GM23338 (cell line): ENCODE results near the gene GP9. TPM values are rescaled to one million over a fixed set of nuclear protein-coding genes. Genes with fewer than 3 reads are reported as not detected.

Experiments
- ATAC-seq: fragments of 200-7000 bp; cut with Tn5 transposase; 3 replicates; pipeline ENCODE4 v1.9.1; 2020
- DNase-seq: peaks from one replicate; pipeline ENCODE4 v3.0.0-alpha.2; 2015; ENCODE audit warnings: low spot score
- H2AFZ ChIP-seq: fragments of 200-600 bp; sonication (generic); 2 replicates; pipeline ENCODE4 v1.8.0; 2016; ENCODE audit warnings: antibody characterized with exemption, mild to moderate bottlenecking, moderate library complexity
- H3F3A ChIP-seq: fragments of 200-600 bp; sonication (generic); replicated peaks from 2 replicates; pipeline ENCODE4 v1.8.0; 2017; ENCODE audit warnings: antibody characterized with exemption, mixed run types, low read depth
- H3K27ac ChIP-seq: fragments of 200-600 bp; sonication (generic); 2 replicates; pipeline ENCODE4 v1.6.1; 2016; ENCODE audit warnings: low read depth
- H3K27me3 ChIP-seq: fragments of 200-600 bp; sonication (generic); 2 replicates; pipeline ENCODE4 v1.8.0; 2016; ENCODE audit warnings: mild to moderate bottlenecking, mixed run types, moderate library complexity; ENCODE audit not compliant: insufficient read depth
- H3K36me3 ChIP-seq: fragments of 200-600 bp; sonication (generic); 2 replicates; pipeline ENCODE4 v1.8.0; 2016; ENCODE audit warnings: mild to moderate bottlenecking; ENCODE audit not compliant: insufficient read depth
- H3K4me1 ChIP-seq: fragments of 200-600 bp; sonication (generic); 2 replicates; pipeline ENCODE4 v1.8.0; 2016; ENCODE audit warnings: mild to moderate bottlenecking, moderate library complexity; ENCODE audit not compliant: insufficient read depth
- H3K4me2 ChIP-seq: fragments of 200-600 bp; sonication (generic); 2 replicates; pipeline ENCODE4 v1.7.1; 2017; ENCODE audit warnings: mixed run types
- H3K4me3 ChIP-seq: fragments of 200-600 bp; sonication (generic); 2 replicates; pipeline ENCODE4 v1.6.1; 2016; ENCODE audit warnings: mixed run types
- H3K79me2 ChIP-seq: fragments of 200-600 bp; sonication (generic); replicated peaks from 2 replicates; pipeline ENCODE4 v1.8.0; 2017; ENCODE audit warnings: mild to moderate bottlenecking; ENCODE audit not compliant: insufficient read depth
- H3K9me2 ChIP-seq: fragments of 200-600 bp; sonication (generic); 2 replicates; pipeline ENCODE4 v1.8.0; 2017; ENCODE audit not compliant: insufficient read depth
- H4K20me1 ChIP-seq: fragments of 200-600 bp; sonication (generic); replicated peaks from 2 replicates; pipeline ENCODE4 v1.8.0; 2017; ENCODE audit warnings: mild to moderate bottlenecking; ENCODE audit not compliant: insufficient read depth
- H3K27ac Mint-ChIP-seq: 2 replicates; pipeline ENCODE4 v1.8.0; 2020; ENCODE audit warnings: inconsistent platforms, mild to moderate bottlenecking, moderate library complexity, mixed read lengths
- H3K27me3 Mint-ChIP-seq: 3 replicates; pipeline ENCODE4 v1.8.0; 2022; ENCODE audit warnings: low read depth, mild to moderate bottlenecking, moderate library complexity, mixed read lengths, inconsistent platforms; ENCODE audit not compliant: insufficient read depth, poor library complexity
- H3K36me3 Mint-ChIP-seq: 3 replicates; pipeline ENCODE4 v1.8.0; 2021; ENCODE audit warnings: low read depth, mild to moderate bottlenecking, inconsistent platforms, moderate library complexity, mixed read lengths
- H3K4me1 Mint-ChIP-seq: 3 replicates; pipeline ENCODE4 v1.8.0; 2020; ENCODE audit warnings: mild to moderate bottlenecking, inconsistent platforms, mixed read lengths
- H3K4me3 Mint-ChIP-seq: 3 replicates; pipeline ENCODE4 v1.8.0; 2021; ENCODE audit warnings: moderate library complexity, mild to moderate bottlenecking, inconsistent platforms, mixed read lengths
- H3K9me3 Mint-ChIP-seq: 3 replicates; pipeline ENCODE4 v1.8.0; 2020; ENCODE audit warnings: moderate library complexity, mild to moderate bottlenecking, inconsistent platforms, mixed read lengths
- CREB1 ChIP-seq: fragments of 250-450 bp; sonication (Bioruptor Pico); IDR thresholded peaks from 2 replicates; pipeline ENCODE4 v1.5.0; 2020; ENCODE audit warnings: low read depth, mild to moderate bottlenecking, moderate library complexity
- CTCF ChIP-seq, 2 experiments: fragments of 200-600 bp in 1 of 2; sonication (generic) in 1 of 2; conservative IDR thresholded peaks; 2 replicates each; pipeline versions ENCODE4 v1.5.1 to v1.6.1; 2016 to 2017; ENCODE audit warnings: antibody characterized with exemption in 2 of 2, low read depth in 2 of 2, mild to moderate bottlenecking in 2 of 2, moderate library complexity in 1 of 2
- ETS1 ChIP-seq: IDR thresholded peaks from 2 replicates; pipeline ENCODE4 v1.6.1; 2016; ENCODE audit warnings: antibody characterized with exemption
- EZH2 ChIP-seq: fragments of 200-600 bp; sonication (generic); IDR thresholded peaks from one replicate; pipeline ENCODE4 v1.8.0; 2017; ENCODE audit warnings: antibody characterized with exemption, mild to moderate bottlenecking, low read depth; ENCODE audit not compliant: unreplicated experiment
- EZH2phosphoT487 ChIP-seq: fragments of 200-600 bp; sonication (generic); IDR thresholded peaks from one replicate; pipeline ENCODE4 v1.8.1; 2018; ENCODE audit warnings: antibody characterized with exemption; ENCODE audit not compliant: unreplicated experiment
- JUNB ChIP-seq: IDR thresholded peaks from one replicate; pipeline ENCODE4 v1.6.1; 2016; ENCODE audit warnings: antibody characterized with exemption; ENCODE audit not compliant: unreplicated experiment
- NANOG ChIP-seq: IDR thresholded peaks from 2 replicates; pipeline ENCODE4 v1.6.1; 2016; ENCODE audit warnings: antibody characterized with exemption, borderline replicate concordance
- POLR2AphosphoS5 ChIP-seq: IDR thresholded peaks from 2 replicates; pipeline ENCODE4 v1.6.1; 2016; ENCODE audit warnings: antibody characterized with exemption, low read depth
- REST ChIP-seq: IDR thresholded peaks from one replicate; pipeline ENCODE4 v1.6.1; 2018; ENCODE audit warnings: antibody characterized with exemption; ENCODE audit not compliant: unreplicated experiment
- STAT1 ChIP-seq: IDR thresholded peaks from one replicate; pipeline ENCODE4 v1.6.1; 2016; ENCODE audit warnings: antibody characterized with exemption; ENCODE audit not compliant: unreplicated experiment
- ZNF114 ChIP-seq: fragments of 250-450 bp; sonication (Bioruptor Pico); IDR thresholded peaks from 2 replicates; pipeline ENCODE4 v1.5.0; 2020; ENCODE audit warnings: mild to moderate bottlenecking, moderate library complexity
- ZNF331 ChIP-seq: fragments of 250-450 bp; sonication (Bioruptor Pico); IDR thresholded peaks from 2 replicates; pipeline ENCODE4 v1.5.0; 2020; ENCODE audit warnings: low read depth, mild to moderate bottlenecking, moderate library complexity
- ZNF462 ChIP-seq: fragments of 250-450 bp; sonication (Bioruptor Pico); IDR thresholded peaks from 2 replicates; pipeline ENCODE4 v1.5.0; 2020; ENCODE audit warnings: mild to moderate bottlenecking, moderate library complexity
- polyA plus RNA-seq: library from polyadenylated mRNA; unstranded; fragments of >200 nt; fragmentation: Nextera tagmentation; extraction: Ambion mirVana; gene quantifications from 2 replicates; pipeline ENCODE4 v1.2.1, GENCODE V29; 2016
- total RNA-seq: library from RNA; depleted of rRNA; stranded (reverse); fragments of >200 nt; shearing (Covaris generic); gene quantifications from 2 replicates; pipeline ENCODE4 v1.2.3, GENCODE V29; 2014

GP9 gene
- total and polyA plus RNA-seq, 2 experiments from 2014 or later: not detected

- ATAC-seq: no peak; the same call in 1 of the 3 replicates
- Histone ChIP-seq H3K27me3 (no peaks in the 10 kb centered on the region), H4K20me1 (no peaks in the 10 kb centered on the region), H3F3A (no peaks in the 10 kb centered on the region), H3K9me2 (no peaks in the 10 kb centered on the region), H3K4me2 (no peak overlapping the region), H3K4me1 (no peaks in the 10 kb centered on the region; the same call in 1 of the 2 replicates), H3K27ac (no peak overlapping the region), H3K4me3 (no peak overlapping the region), H2AFZ (0 out of 2 replicates have a peak overlapping the region, but pooled peaks have one; percentile 18), H3K36me3 (no peaks in the 10 kb centered on the region), H3K79me2 (no peaks in the 10 kb centered on the region)
- DNase-seq: no peak
- Mint-ChIP-seq H3K4me3 (no peak overlapping the region), H3K36me3 (no peaks in the 10 kb centered on the region; the same call in 2 of the 3 replicates), H3K9me3 (no peaks in the 10 kb centered on the region), H3K27ac (peak overlapping the region; percentile 53), H3K27me3 (peaks cover 6% of the 10 kb centered on the region), H3K4me1 (peaks cover 9% of the 10 kb centered on the region; the same call in 2 of the 3 replicates)
- no peak for TF ChIP-seq REST
- no peak for TF ChIP-seq CTCF (conservative IDR thresholded peaks at IDR 0.05; ENCODE audit: low read depth in 2 of 2)
- no peak for TF ChIP-seq CREB1 (CRISPR knock-in tag)
- no peak for TF ChIP-seq JUNB
- no peak for TF ChIP-seq ZNF114 (CRISPR knock-in tag)
- TF ChIP-seq EZH2phosphoT487: no peak
- TF ChIP-seq EZH2: no peak
- TF ChIP-seq ZNF462 (CRISPR knock-in tag): no peak
- no peak for TF ChIP-seq ETS1
- TF ChIP-seq NANOG: no peak
- TF ChIP-seq POLR2AphosphoS5: no peak
- TF ChIP-seq STAT1: no peak
- TF ChIP-seq ZNF331 (CRISPR knock-in tag): no peak
Observed at GRCh38 chr3:129015388-129016105, 45.0 kb upstream of the GP9 start.
